Stimulated activated CD8-positive, alpha-beta memory T cell treated with anti-CD3 and anti-CD28 coated beads, Interleukin-12 subunit alpha, Interleukin-12 subunit beta, amount 100 ng/mL, for 4 hours (primary cell): ENCODE measurements around the gene ST8SIA4.

Experiments
- DNase-seq: peaks from one replicate; pipeline ENCODE4 v3.0.0-alpha.2; 2020; ENCODE audit warnings: low read depth

ST8SIA4 gene

GRCh38 chr5:100832252-100833230 is 70.5 kb downstream of the ST8SIA4 start:
- DNase-seq, result no peak

- no peak for DNase-seq
These were observed 74.2 kb downstream of the ST8SIA4 start for GRCh38 chr5:100828898-100829356.

GRCh38 chr5:100828071-100828897 is 74.8 kb downstream of the ST8SIA4 start:
- no peak for DNase-seq

GRCh38 chr5:100827481-100827889 is 75.6 kb downstream of the ST8SIA4 start:
- no peak for DNase-seq

GRCh38 chr5:100826133-100826532 is 76.9 kb downstream of the ST8SIA4 start:
- DNase-seq, result no peak

- DNase-seq, result no peak
These were observed 78.4 kb downstream of the ST8SIA4 start for GRCh38 chr5:100824635-100825034.

- no peak for DNase-seq
These were observed 79.3 kb downstream of the ST8SIA4 start for GRCh38 chr5:100823812-100824211.

GRCh38 chr5:100821751-100822150 is 81.3 kb downstream of the ST8SIA4 start:
- DNase-seq, result no peak

- no peak for DNase-seq
These were observed 84.7 kb downstream of the ST8SIA4 start for GRCh38 chr5:100818340-100818739.

GRCh38 chr5:100803397-100803796 is 99.7 kb downstream of the ST8SIA4 start:
- DNase-seq, result no peak

GRCh38 chr5:100802208-100802607 is 100.9 kb downstream of the ST8SIA4 start:
- no peak for DNase-seq

- DNase-seq, result no peak
These were observed 102.5 kb downstream of the ST8SIA4 start for GRCh38 chr5:100800562-100800961.

GRCh38 chr5:100799166-100799565 is 103.9 kb downstream of the ST8SIA4 start:
- DNase-seq, result no peak

GRCh38 chr5:100797861-100798260 is 105.2 kb downstream of the ST8SIA4 start:
- no peak for DNase-seq

GRCh38 chr5:100796851-100797250 is 106.2 kb downstream of the ST8SIA4 start:
- no peak for DNase-seq

- no peak for DNase-seq
These were observed 108.2 kb downstream of the ST8SIA4 start for GRCh38 chr5:100794844-100795243.

GRCh38 chr5:100794218-100794617 is 108.9 kb downstream of the ST8SIA4 start:
- DNase-seq, result no peak

- no peak for DNase-seq
These were observed 110.3 kb downstream of the ST8SIA4 start for GRCh38 chr5:100792781-100793180.

GRCh38 chr5:100791391-100791790 is 111.7 kb downstream of the ST8SIA4 start:
- DNase-seq, result no peak

- DNase-seq, result no peak
These were observed 112.1 kb downstream of the ST8SIA4 start for GRCh38 chr5:100790951-100791350.

- DNase-seq, result no peak
These were observed 112.9 kb downstream of the ST8SIA4 start for GRCh38 chr5:100790170-100790665.

GRCh38 chr5:100789694-100790093 is 113.4 kb downstream of the ST8SIA4 start:
- no peak for DNase-seq

- DNase-seq, result no peak
These were observed 114.7 kb downstream of the ST8SIA4 start for GRCh38 chr5:100788417-100788816.
